ENCODE measurements around the gene CELA1.

GRCh38 chr12:51320695-51321320 lies 25.7 kb downstream of the CELA1 start:
- no peak for TF ChIP-seq RFX5 (IDR thresholded peaks at IDR 0.05; ENCODE audit: low read length)
- no peak for TF ChIP-seq NRF1 (IDR thresholded peaks at IDR 0.05; ENCODE audit: low read depth, low read length)

Data from SK-N-SH (cell line).